H1 (cell line): ENCODE measurements around the gene HDAC6. TPM values are rescaled to one million over a fixed set of nuclear protein-coding genes. Genes with fewer than 3 reads are reported as not detected.

ENCODE experiments used
- CTCF ChIA-PET: fragments of 300-600 bp; sonication (Branson Sonifier 250); formaldehyde crosslinking; loops from one replicate; lab custom pipeline; 2021; ENCODE audit not compliant: partially characterized antibody; lab: Charles Lee
- POLR2A ChIA-PET: fragments of 300-600 bp; sonication (Branson Sonifier 250); formaldehyde crosslinking; loops from one replicate; lab custom pipeline; 2021; ENCODE audit warnings: inconsistent platforms; ENCODE audit not compliant: partially characterized antibody; lab: Charles Lee
- DNase-seq, 2 experiments: peaks; one replicate each; pipeline versions ENCODE4 v3.0.0 to v3.0.0-alpha.2; 2010 to 2022; ENCODE audit warnings: low spot score in 2 of 2, low read depth in 1 of 2, mixed read lengths in 1 of 2
- FAIRE-seq: peaks from 2 replicates; lab custom pipeline; 2011; peaks lifted over from hg19 to GRCh38; lab: Jason Lieb, UNC
- H2AFZ ChIP-seq: 2 replicates; pipeline ENCODE4 v1.8.1; 2012; ENCODE audit warnings: low read length, inconsistent platforms
- H2AK5ac ChIP-seq: 2 replicates; pipeline ENCODE4 v1.6.1; 2013; ENCODE audit warnings: low read depth, low read length
- H2BK120ac ChIP-seq: replicated peaks from 2 replicates; pipeline ENCODE3; 2013; ENCODE audit warnings: low read depth, low read length, inconsistent platforms
- H2BK12ac ChIP-seq: 2 replicates; pipeline ENCODE4 v1.6.1; 2013; ENCODE audit warnings: low read depth, low read length
- H2BK15ac ChIP-seq: 2 replicates; pipeline ENCODE4 v1.6.1; 2013; ENCODE audit warnings: low read length
- H2BK20ac ChIP-seq: 2 replicates; pipeline ENCODE4 v1.6.1; 2013; ENCODE audit warnings: low read length
- H2BK5ac ChIP-seq: 2 replicates; pipeline ENCODE4 v1.6.1; 2013; ENCODE audit warnings: low read depth, low read length
- H3K14ac ChIP-seq: 2 replicates; pipeline ENCODE4 v1.6.1; 2013; ENCODE audit warnings: inconsistent platforms; ENCODE audit not compliant: insufficient read length
- H3K18ac ChIP-seq: 2 replicates; pipeline ENCODE4 v1.6.1; 2013; ENCODE audit warnings: low read length; ENCODE audit errors: extremely low read depth
- H3K23ac ChIP-seq: 2 replicates; pipeline ENCODE4 v1.6.1; 2013; ENCODE audit warnings: inconsistent platforms; ENCODE audit not compliant: insufficient read length
- H3K23me2 ChIP-seq: 2 replicates; pipeline ENCODE4 v1.6.1; 2013; ENCODE audit warnings: low read depth, low read length
- H3K27ac ChIP-seq: 2 replicates; pipeline ENCODE4 v1.6.1; 2011; ENCODE audit warnings: low read depth, low read length, inconsistent platforms
- H3K27me3 ChIP-seq, 4 experiments: replicated peaks in 1 of 4; 1 replicate in 1 of 4; 2 replicates in 3 of 4; pipeline versions ENCODE4 v1.6.1 to v1.8.1; 2011 to 2013; ENCODE audit warnings: low read length in 3 of 4, mild to moderate bottlenecking in 3 of 4, inconsistent platforms in 2 of 4, mixed read lengths in 2 of 4, moderate library complexity in 1 of 4; ENCODE audit not compliant: control insufficient read depth in 3 of 4, insufficient read depth in 3 of 4; ENCODE audit errors: extremely low read depth in 1 of 4
- H3K36me3 ChIP-seq, 4 experiments: 2 replicates each; pipeline versions ENCODE4 v1.6.1 to v1.8.1; 2011 to 2013; ENCODE audit warnings: mild to moderate bottlenecking in 4 of 4, low read length in 3 of 4, moderate library complexity in 2 of 4, control low read depth in 1 of 4, inconsistent platforms in 1 of 4; ENCODE audit not compliant: insufficient read depth in 4 of 4, control insufficient read depth in 2 of 4
- H3K4ac ChIP-seq: replicated peaks from 2 replicates; pipeline ENCODE3; 2013; ENCODE audit warnings: low read length, low read depth, mixed read lengths, inconsistent platforms; ENCODE audit not compliant: insufficient read length
- H3K4me1 ChIP-seq, 4 experiments: replicated peaks in 1 of 4; 1 replicate in 1 of 4; 2 replicates in 3 of 4; pipeline versions ENCODE4 v1.6.1 to v1.8.1; 2011 to 2013; ENCODE audit warnings: low read length in 3 of 4, inconsistent platforms in 2 of 4, mixed read lengths in 1 of 4; ENCODE audit not compliant: insufficient read depth in 4 of 4, control insufficient read depth in 3 of 4
- H3K4me2 ChIP-seq, 2 experiments: 2 replicates each; pipeline versions ENCODE4 v1.6.1 to v1.8.1; 2011 to 2013; ENCODE audit warnings: low read depth in 2 of 2, low read length in 2 of 2, control low read depth in 1 of 2, inconsistent platforms in 1 of 2, mild to moderate bottlenecking in 1 of 2; ENCODE audit not compliant: insufficient read depth in 1 of 2
- H3K4me3 ChIP-seq, 4 experiments: fragments of 200-600, 300-600 bp in 1 of 4; sonication (generic), shearing (Covaris generic), sonication (Bioruptor Twin) in 1 of 4; 2 replicates each; pipeline versions ENCODE4 v1.5.1 to v1.8.1; 2011 to 2016; ENCODE audit warnings: low read length in 4 of 4, low read depth in 3 of 4, control low read depth in 2 of 4, inconsistent platforms in 2 of 4, mild to moderate bottlenecking in 2 of 4, mixed read lengths in 1 of 4, moderate library complexity in 1 of 4; ENCODE audit not compliant: insufficient read depth in 2 of 4; ENCODE audit errors: extremely low read depth in 1 of 4
- H3K56ac ChIP-seq: replicated peaks from 2 replicates; pipeline ENCODE3; 2013; ENCODE audit warnings: low read depth, mild to moderate bottlenecking, mixed read lengths, low read length, inconsistent platforms; ENCODE audit not compliant: insufficient read length
- H3K79me1 ChIP-seq: 2 replicates; pipeline ENCODE4 v1.6.1; 2013; ENCODE audit warnings: low read depth, low read length, control low read depth
- H3K79me2 ChIP-seq, 2 experiments: 2 replicates each; pipeline versions ENCODE4 v1.6.1 to v1.8.1; 2012 to 2013; ENCODE audit warnings: low read length in 2 of 2, mild to moderate bottlenecking in 2 of 2, inconsistent platforms in 1 of 2; ENCODE audit not compliant: insufficient read depth in 2 of 2, control insufficient read depth in 1 of 2
- H3K9ac ChIP-seq, 4 experiments: replicated peaks in 1 of 4; 1 replicate in 1 of 4; 2 replicates in 3 of 4; pipeline versions ENCODE4 v1.6.1 to v1.8.1; 2011 to 2013; ENCODE audit warnings: low read depth in 3 of 4, low read length in 3 of 4, control low read depth in 2 of 4, mild to moderate bottlenecking in 2 of 4, moderate library complexity in 2 of 4, inconsistent platforms in 1 of 4; ENCODE audit errors: extremely low read depth in 1 of 4
- H3K9me3 ChIP-seq, 2 experiments: 2 replicates each; pipeline versions ENCODE4 v1.6.1 to v1.8.1; 2012 to 2013; ENCODE audit warnings: mild to moderate bottlenecking in 2 of 2, moderate library complexity in 2 of 2, control low read depth in 1 of 2, inconsistent platforms in 1 of 2, low read depth in 1 of 2, low read length in 1 of 2, mixed read lengths in 1 of 2; ENCODE audit not compliant: insufficient read depth in 2 of 2
- H4K20me1 ChIP-seq, 2 experiments: replicated peaks in 1 of 2; 2 replicates each; pipeline versions ENCODE3 to v1.8.1; 2011 to 2013; ENCODE audit warnings: inconsistent platforms in 2 of 2, low read length in 2 of 2, mild to moderate bottlenecking in 1 of 2; ENCODE audit not compliant: insufficient read depth in 2 of 2, control insufficient read depth in 1 of 2
- H4K5ac ChIP-seq: 2 replicates; pipeline ENCODE4 v1.6.1; 2013; ENCODE audit warnings: low read length, low read depth, mixed read lengths, inconsistent platforms; ENCODE audit not compliant: insufficient read length
- H4K8ac ChIP-seq: 2 replicates; pipeline ENCODE4 v1.8.0; 2013; ENCODE audit warnings: mild to moderate bottlenecking, moderate library complexity, low read length, inconsistent platforms; ENCODE audit not compliant: insufficient read depth; ENCODE audit errors: extremely low read depth
- H4K91ac ChIP-seq: replicated peaks from 2 replicates; pipeline ENCODE3; 2013; ENCODE audit warnings: low read length, mixed read lengths, inconsistent platforms; ENCODE audit not compliant: insufficient read length
- ASH2L ChIP-seq: fragments of 200-600, 300-600 bp; sonication (generic); IDR thresholded peaks from one replicate; pipeline ENCODE4 v1.7.1; 2017; ENCODE audit warnings: low read length
- BRCA1 ChIP-seq: IDR thresholded peaks from 2 replicates; pipeline ENCODE4 v1.6.1; 2012; ENCODE audit warnings: low read depth, low read length, improper control_type of control experiment
- CEBPB ChIP-seq: IDR thresholded peaks from 2 replicates; pipeline ENCODE4 v1.6.1; 2012; ENCODE audit warnings: low read depth, low read length
- E2F6 ChIP-seq: IDR thresholded peaks from 2 replicates; pipeline ENCODE4 v1.6.1; 2012; ENCODE audit warnings: inconsistent platforms
- EGR1 ChIP-seq: IDR thresholded peaks from 2 replicates; pipeline ENCODE4 v1.6.1; 2011; ENCODE audit warnings: low read depth, low read length, borderline replicate concordance
- JUN ChIP-seq: IDR thresholded peaks from 2 replicates; pipeline ENCODE4 v1.6.1; 2011; ENCODE audit warnings: low read depth, mild to moderate bottlenecking, improper control_type of control experiment, low read length
- JUND ChIP-seq: IDR thresholded peaks from 2 replicates; pipeline ENCODE4 v1.6.1; 2011; ENCODE audit warnings: mild to moderate bottlenecking, improper control_type of control experiment, low read length
- KDM1A ChIP-seq: fragments of 200-600, 300-600 bp; sonication (generic); IDR thresholded peaks from 2 replicates; pipeline ENCODE4 v1.7.1; 2016; ENCODE audit warnings: mild to moderate bottlenecking, low read length, borderline replicate concordance
- KDM4A ChIP-seq: IDR thresholded peaks from one replicate; pipeline ENCODE4 v1.7.1; 2012; ENCODE audit warnings: low read depth, mild to moderate bottlenecking, moderate library complexity, low read length, inconsistent platforms; ENCODE audit not compliant: severe bottlenecking
- SAP30 ChIP-seq: fragments of 300-600 bp; sonication (generic); IDR thresholded peaks from 2 replicates; pipeline ENCODE4 v1.7.1; 2012; ENCODE audit warnings: low read length, moderate library complexity, mild to moderate bottlenecking, inconsistent platforms; ENCODE audit not compliant: insufficient read depth, insufficient replicate concordance
- SP1 ChIP-seq: IDR thresholded peaks from 2 replicates; pipeline ENCODE4 v1.6.1; 2011; ENCODE audit warnings: low read depth, low read length
- TAF7 ChIP-seq: optimal IDR thresholded peaks from 2 replicates; pipeline ENCODE3; 2011; ENCODE audit warnings: low read depth, mild to moderate bottlenecking, inconsistent platforms, low read length, moderate library complexity, borderline replicate concordance
- ZNF274 ChIP-seq: IDR thresholded peaks from 2 replicates; pipeline ENCODE4 v1.7.0; 2012; ENCODE audit warnings: low read length, borderline replicate concordance; ENCODE audit errors: extremely low read depth
- WGBS, 2 experiments: shearing (Covaris generic) in 1 of 2; methylation state at CpG; one replicate each; pipeline versions ENCODE4 v1.1.6 to v1.1.7; 2013 to 2015; ENCODE audit warnings: low lambda C conversion rate in 2 of 2, mixed read lengths in 2 of 2, inconsistent platforms in 1 of 2, low coverage in 1 of 2, missing lambda C conversion rate in 1 of 2; ENCODE audit not compliant: insufficient replicate concordance in 2 of 2, insufficient coverage in 1 of 2, insufficient read length in 1 of 2; ENCODE audit errors: extremely low coverage in 1 of 2, missing lambda C conversion rate in 1 of 2; 5-methylcytosine and 5-hydroxymethylcytosine counted together
- polyA plus RNA-seq, 7 experiments: library from polyadenylated mRNA; depleted of rRNA in 3 of 7; stranded (reverse) in 5 of 7; unstranded in 2 of 7; fragments of >200 nt in 5 of 7; fragments of 200-250 nt in 2 of 7; gene quantifications; 1 replicate in 5 of 7; 2 replicates in 1 of 7; 4 replicates in 1 of 7; pipeline versions ENCODE4 v1.2.1 to v1.2.3, GENCODE V29; 2011 to 2013; ENCODE audit warnings: missing spikeins in 2 of 7, mixed read lengths in 2 of 7
- total RNA-seq: library from RNA; stranded (reverse); fragmentation: NEBNext Ultra II Directional; extraction: Animal tissue kit (Norgen Biotek cat#: 25700); gene quantifications from 2 replicates; pipeline ENCODE4 v1.2.1, GENCODE V29; 2021

HDAC6 gene
- total and polyA plus RNA-seq, 2 of the 8 experiments (the other 6 are each of a cell fraction or from before 2014, with no cell fraction given), result 34.0 to 51.8 TPM

DNA sequence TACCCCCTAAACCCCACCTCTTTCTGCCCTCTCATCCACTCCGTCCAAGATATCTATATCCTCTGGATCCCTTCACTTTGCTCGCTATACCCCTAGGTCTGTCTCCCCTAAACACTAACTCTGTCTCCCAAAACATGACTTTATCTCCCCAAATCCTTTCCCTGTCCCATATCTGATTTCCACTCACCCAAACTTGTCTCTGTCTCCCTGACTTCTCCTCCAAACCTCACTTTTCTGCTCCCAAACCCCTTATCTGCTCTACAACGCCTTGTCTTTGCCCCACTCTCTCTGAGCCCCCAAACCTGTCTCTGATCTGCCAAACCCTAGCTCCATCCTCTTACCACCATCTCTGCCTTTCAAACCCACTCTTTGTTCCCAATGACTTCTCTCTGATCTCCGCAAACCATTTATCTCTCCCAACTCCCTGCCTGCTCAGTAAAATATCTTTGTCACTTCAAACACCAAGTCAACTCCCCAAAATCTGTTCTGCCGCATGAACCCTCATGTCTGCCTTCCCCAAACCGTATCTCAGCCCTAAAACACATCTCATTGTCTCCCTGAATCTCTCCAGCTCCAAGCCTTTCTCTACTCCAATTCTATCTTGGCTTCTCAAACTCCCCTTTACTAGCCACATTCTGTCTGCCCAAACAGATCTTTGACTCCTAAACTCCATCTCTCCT, 14.9 kb upstream of the HDAC6 start:
- Histone ChIP-seq H3K23me2 (no peaks in the 10 kb centered on the region), H3K9ac (no peak overlapping the region), H3K4me3 (no peak overlapping the region), H4K5ac (no peak overlapping the region), H3K79me2 (no peaks in the 10 kb centered on the region), H4K8ac (no peak overlapping the region), H3K4ac (no peak overlapping the region), H3K14ac (no peak overlapping the region), H4K20me1 (no peaks in the 10 kb centered on the region), H3K56ac (no peak overlapping the region), H3K27ac (no peak overlapping the region), H3K4me2 (no peak overlapping the region), H3K79me1 (no peaks in the 10 kb centered on the region), H3K4me1 (no peaks in the 10 kb centered on the region), H3K27me3 (no peaks in the 10 kb centered on the region), H3K9me3 (no peaks in the 10 kb centered on the region), H2AFZ (no peak overlapping the region), H4K91ac (no peak overlapping the region), H2AK5ac (no peak overlapping the region), H2BK5ac (no peak overlapping the region), H2BK12ac (no peak overlapping the region), H3K23ac (no peak overlapping the region), H3K18ac (no peak overlapping the region), H2BK120ac (no peak overlapping the region), H3K36me3 (no peaks in the 10 kb centered on the region), H2BK20ac (no peak overlapping the region), H2BK15ac (no peak overlapping the region)
- WGBS, 2 experiments, result 88% methylated on average over 6 of the region's 6 CpGs; no CpG with 5 or more reads in 1 of the 2 experiments
- DNase-seq, result no peak
- POLR2A ChIA-PET, result no interaction called here
- FAIRE-seq, result no peak
- CTCF ChIA-PET, result interaction anchor here (0.6 to 0.9 kb wide), 2 partner anchors 13 to 70 kb away, joined by 3 to 4 read pairs; no protein-coding TSS in a partner anchor
- TF ChIP-seq EGR1 (no peak), SAP30 (no peak), CEBPB (no peak), JUN (no peak), ASH2L (no peak), SP1 (no peak), KDM4A (no peak), ZNF274 (no peak), E2F6 (no peak), JUND (no peak), KDM1A (no peak), TAF7 (no peak), BRCA1 (no peak)
